Measurements from ENCODE around the gene FASTKD3. TPM values are rescaled to one million over a fixed set of nuclear protein-coding genes. Genes with fewer than 3 reads are reported as not detected.

FASTKD3 gene
- total and polyA plus RNA-seq, 9 donors: 4.9 to 11.6 (median 7.2) TPM

- Histone ChIP-seq H3K27ac (no peak overlapping the region), H3K4me1 (ENCODE audit: insufficient read depth) (peaks cover 3% of the 10 kb centered on the region), H3K9me3 (no peaks in the 10 kb centered on the region), H3K27me3 (no peaks in the 10 kb centered on the region), H3K4me3 (no peak overlapping the region), H3K36me3 (no peaks in the 10 kb centered on the region)
- intact Hi-C loops (cut with DNase I): no loop called here
- 67 to 72% (median 69%) methylated on average over 3 of the region's 3 CpGs for WGBS, 3 donors
- TF ChIP-seq CTCF (IDR thresholded peaks at IDR 0.05): no peak
- no peak for TF ChIP-seq EP300 (IDR thresholded peaks at IDR 0.05)
- DNase-seq: no peak
Measured at GRCh38 chr5:7867260-7867659, 1.6 kb downstream of the FASTKD3 start.

- no peaks in the 10 kb centered on the region for H3K9me3 ChIP-seq
- H3K27me3 ChIP-seq: no peaks in the 10 kb centered on the region
- intact Hi-C loops (cut with DNase I): no loop called here
- no peak for DNase-seq
- H3K27ac ChIP-seq: no peak overlapping the region
- H3K4me3 ChIP-seq: no peak overlapping the region
- TF ChIP-seq CTCF (IDR thresholded peaks at IDR 0.05) (no peak), POLR2A (IDR thresholded peaks at IDR 0.05) (no peak), EP300 (IDR thresholded peaks at IDR 0.05) (no peak)
- 67 to 79% (median 79%) methylated on average over 2 of the region's 2 CpGs for WGBS, 3 donors
- no peaks in the 10 kb centered on the region for H3K36me3 ChIP-seq
- H3K4me1 ChIP-seq (ENCODE audit: insufficient read depth): peaks cover 3% of the 10 kb centered on the region
Measured at GRCh38 chr5:7866196-7866595, 2.6 kb downstream of the FASTKD3 start.

GRCh38 chr5:7857926-7858632, 10.8 kb downstream of the FASTKD3 start:
- no peak for DNase-seq
- Histone ChIP-seq H3K36me3 (no peaks in the 10 kb centered on the region), H3K27me3 (no peaks in the 10 kb centered on the region), H3K4me3 (no peak overlapping the region), H3K27ac (no peak overlapping the region), H3K9me3 (no peaks in the 10 kb centered on the region), H3K4me1 (ENCODE audit: insufficient read depth) (peaks cover under 1% of the 10 kb centered on the region)
- intact Hi-C loops (cut with DNase I): loop anchor here in 1 of 4 donors (10.0 kb wide), 1 partner anchor 463 kb away; the partner anchor contains the start of gene ADCY2
- TF ChIP-seq CTCF (IDR thresholded peaks at IDR 0.05) (no peak), EP300 (IDR thresholded peaks at IDR 0.05) (no peak), POLR2A (IDR thresholded peaks at IDR 0.05) (no peak)
- 75 to 80% (median 78%) methylated on average over 9 of the region's 9 CpGs for WGBS, 3 donors

GRCh38 chr5:7857361-7857760, 11.5 kb downstream of the FASTKD3 start:
- TF ChIP-seq POLR2A (IDR thresholded peaks at IDR 0.05): no peak
- Histone ChIP-seq H3K9me3 (no peaks in the 10 kb centered on the region), H3K4me1 (ENCODE audit: insufficient read depth) (peaks cover 3% of the 10 kb centered on the region), H3K36me3 (no peaks in the 10 kb centered on the region), H3K27ac (no peak overlapping the region), H3K27me3 (no peaks in the 10 kb centered on the region), H3K4me3 (no peak overlapping the region)
- DNase-seq: no peak
- intact Hi-C loops (cut with DNase I): loop anchor here in 1 of 4 donors (10.0 kb wide), 1 partner anchor 463 kb away; the partner anchor contains the start of gene ADCY2
- WGBS, 3 donors: 82 to 89% (median 85%) methylated on average over 5 of the region's 5 CpGs

GRCh38 chr5:7856855-7857254, 12.0 kb downstream of the FASTKD3 start:
- intact Hi-C loops (cut with DNase I): loop anchor here in 1 of 4 donors (10.0 kb wide), 1 partner anchor 462 kb away; the partner anchor contains the start of gene ADCY2
- Histone ChIP-seq H3K36me3 (no peaks in the 10 kb centered on the region), H3K4me3 (no peak overlapping the region), H3K27ac (no peak overlapping the region), H3K27me3 (no peaks in the 10 kb centered on the region), H3K9me3 (no peaks in the 10 kb centered on the region), H3K4me1 (ENCODE audit: insufficient read depth) (peaks cover 5% of the 10 kb centered on the region)
- TF ChIP-seq EP300 (IDR thresholded peaks at IDR 0.05): no peak
- no peak for TF ChIP-seq POLR2A (IDR thresholded peaks at IDR 0.05)
- peak in 1 of 3 donors; percentile 17 for TF ChIP-seq CTCF (IDR thresholded peaks at IDR 0.05)
- DNase-seq: peak in 1 of 5 donors; percentile 18
- WGBS, 3 donors: 89 to 95% (median 90%) methylated on average over 2 of the region's 2 CpGs

Measured in ovary (tissue), 9 donors.